ENCODE measurements around the gene HERPUD1. TPM values are rescaled to one million over a fixed set of nuclear protein-coding genes. Genes with fewer than 3 reads are reported as not detected.

Gene HERPUD1
- total RNA-seq, 1 experiment from 2014 or later, result 30.8 TPM

DNA sequence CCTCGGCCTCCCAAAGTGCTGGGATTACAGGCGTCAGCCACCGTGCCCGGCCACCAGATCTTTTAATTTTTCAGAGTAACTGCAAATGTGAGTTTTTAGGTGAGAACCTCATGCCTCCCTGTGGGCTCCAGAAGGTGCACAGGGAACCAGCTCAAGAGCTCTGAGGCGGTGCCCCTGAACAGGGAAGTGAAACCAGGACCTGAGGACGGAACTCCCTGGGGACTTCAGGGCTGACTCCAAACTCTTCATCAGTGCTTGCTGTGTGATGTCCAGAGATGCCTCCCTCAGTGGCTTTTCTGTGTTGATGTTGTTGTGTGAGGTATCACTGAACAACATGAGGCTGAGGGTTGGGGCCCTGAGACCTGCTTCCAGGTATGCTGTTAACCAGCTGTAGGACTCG is 43.1 kb upstream of the HERPUD1 start (continued):
- TF ChIP-seq ATF6 (CRISPR knock-in tag; IDR thresholded peaks at IDR 0.05), result no peak
- TF ChIP-seq, protein P1, sequence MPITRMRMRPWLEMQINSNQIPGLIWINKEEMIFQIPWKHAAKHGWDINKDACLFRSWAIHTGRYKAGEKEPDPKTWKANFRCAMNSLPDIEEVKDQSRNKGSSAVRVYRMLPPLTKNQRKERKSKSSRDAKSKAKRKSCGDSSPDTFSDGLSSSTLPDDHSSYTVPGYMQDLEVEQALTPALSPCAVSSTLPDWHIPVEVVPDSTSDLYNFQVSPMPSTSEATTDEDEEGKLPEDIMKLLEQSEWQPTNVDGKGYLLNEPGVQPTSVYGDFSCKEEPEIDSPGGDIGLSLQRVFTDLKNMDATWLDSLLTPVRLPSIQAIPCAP (CRISPR knock-in tag; IDR thresholded peaks at IDR 0.05), result no peak
- no peak for TF ChIP-seq MYBL2 (CRISPR knock-in tag; IDR thresholded peaks at IDR 0.05)
- no peak for TF ChIP-seq STAT6 (CRISPR knock-in tag; conservative IDR thresholded peaks at IDR 0.05; ENCODE audit: low read depth)
- TF ChIP-seq, protein P2, sequence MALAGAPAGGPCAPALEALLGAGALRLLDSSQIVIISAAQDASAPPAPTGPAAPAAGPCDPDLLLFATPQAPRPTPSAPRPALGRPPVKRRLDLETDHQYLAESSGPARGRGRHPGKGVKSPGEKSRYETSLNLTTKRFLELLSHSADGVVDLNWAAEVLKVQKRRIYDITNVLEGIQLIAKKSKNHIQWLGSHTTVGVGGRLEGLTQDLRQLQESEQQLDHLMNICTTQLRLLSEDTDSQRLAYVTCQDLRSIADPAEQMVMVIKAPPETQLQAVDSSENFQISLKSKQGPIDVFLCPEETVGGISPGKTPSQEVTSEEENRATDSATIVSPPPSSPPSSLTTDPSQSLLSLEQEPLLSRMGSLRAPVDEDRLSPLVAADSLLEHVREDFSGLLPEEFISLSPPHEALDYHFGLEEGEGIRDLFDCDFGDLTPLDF (CRISPR knock-in tag; IDR thresholded peaks at IDR 0.05), result no peak

DNA sequence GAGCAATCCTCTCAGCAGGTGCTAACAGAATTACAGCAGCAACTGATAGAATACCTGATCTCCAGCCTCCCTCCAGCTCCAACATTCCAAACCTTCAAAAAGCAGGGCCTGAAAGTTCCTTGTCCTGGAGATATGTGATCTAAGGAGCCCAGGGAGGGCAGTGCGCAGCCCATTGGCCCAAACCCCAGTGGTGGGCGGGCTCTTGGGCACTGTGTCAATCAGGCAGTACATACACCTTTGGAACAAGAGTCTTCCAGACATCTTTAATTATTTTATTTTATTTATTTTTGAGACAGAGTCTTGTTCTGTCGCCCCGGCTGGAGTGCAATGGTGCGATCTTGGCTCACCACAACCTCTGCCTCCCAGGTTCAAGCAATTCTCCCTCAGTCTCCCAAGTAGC is 42.7 kb upstream of the HERPUD1 start:
- POLR2A ChIA-PET, result no interaction called here

More for the DNA sequence above, 42.7 kb upstream of the HERPUD1 start:
- H3K4me1 Mint-ChIP-seq, result no peaks in the 10 kb centered on the region
- H3K9me3 Mint-ChIP-seq, result peaks cover 13% of the 10 kb centered on the region
- ATAC-seq, result peak; percentile 60
- no peak overlapping the region for H3K4me3 Mint-ChIP-seq
- no peak for DNase-seq (ENCODE audit: low spot score)
- H3K27ac Mint-ChIP-seq, result no peak overlapping the region
- peaks cover 12% of the 10 kb centered on the region for H3K36me3 Mint-ChIP-seq
- TF ChIP-seq ATF3 (CRISPR knock-in tag; conservative IDR thresholded peaks at IDR 0.05) (no peak), ZNF232 (CRISPR knock-in tag; IDR thresholded peaks at IDR 0.05) (no peak), ETV6 (CRISPR knock-in tag; IDR thresholded peaks at IDR 0.05) (no peak), AR (CRISPR knock-in tag; IDR thresholded peaks at IDR 0.05) (no peak), MYBL2 (CRISPR knock-in tag; IDR thresholded peaks at IDR 0.05) (no peak), ZNF396 (CRISPR knock-in tag; IDR thresholded peaks at IDR 0.05; ENCODE audit: borderline replicate concordance) (no peak), ELF4 (CRISPR knock-in tag; IDR thresholded peaks at IDR 0.05; ENCODE audit: low read depth) (no peak), KAT7 (CRISPR knock-in tag; IDR thresholded peaks at IDR 0.05; ENCODE audit: borderline replicate concordance) (no peak), MXD4 (CRISPR knock-in tag; IDR thresholded peaks at IDR 0.05; ENCODE audit: borderline replicate concordance) (no peak), CBFB (CRISPR knock-in tag; IDR thresholded peaks at IDR 0.05; ENCODE audit: low read depth) (no peak), PRRX2 (CRISPR knock-in tag; IDR thresholded peaks at IDR 0.05) (no peak), EMX1 (CRISPR knock-in tag; IDR thresholded peaks at IDR 0.05) (no peak), HMGA2 (CRISPR knock-in tag; IDR thresholded peaks at IDR 0.05) (no peak), GTF2I (CRISPR knock-in tag; conservative IDR thresholded peaks at IDR 0.05) (no peak), TCF7 (CRISPR knock-in tag; IDR thresholded peaks at IDR 0.05; ENCODE audit: low read depth) (no peak), JAZF1 (CRISPR knock-in tag; IDR thresholded peaks at IDR 0.05) (no peak), SOX15 (CRISPR knock-in tag; IDR thresholded peaks at IDR 0.05) (no peak)
- TF ChIP-seq, protein P3, sequence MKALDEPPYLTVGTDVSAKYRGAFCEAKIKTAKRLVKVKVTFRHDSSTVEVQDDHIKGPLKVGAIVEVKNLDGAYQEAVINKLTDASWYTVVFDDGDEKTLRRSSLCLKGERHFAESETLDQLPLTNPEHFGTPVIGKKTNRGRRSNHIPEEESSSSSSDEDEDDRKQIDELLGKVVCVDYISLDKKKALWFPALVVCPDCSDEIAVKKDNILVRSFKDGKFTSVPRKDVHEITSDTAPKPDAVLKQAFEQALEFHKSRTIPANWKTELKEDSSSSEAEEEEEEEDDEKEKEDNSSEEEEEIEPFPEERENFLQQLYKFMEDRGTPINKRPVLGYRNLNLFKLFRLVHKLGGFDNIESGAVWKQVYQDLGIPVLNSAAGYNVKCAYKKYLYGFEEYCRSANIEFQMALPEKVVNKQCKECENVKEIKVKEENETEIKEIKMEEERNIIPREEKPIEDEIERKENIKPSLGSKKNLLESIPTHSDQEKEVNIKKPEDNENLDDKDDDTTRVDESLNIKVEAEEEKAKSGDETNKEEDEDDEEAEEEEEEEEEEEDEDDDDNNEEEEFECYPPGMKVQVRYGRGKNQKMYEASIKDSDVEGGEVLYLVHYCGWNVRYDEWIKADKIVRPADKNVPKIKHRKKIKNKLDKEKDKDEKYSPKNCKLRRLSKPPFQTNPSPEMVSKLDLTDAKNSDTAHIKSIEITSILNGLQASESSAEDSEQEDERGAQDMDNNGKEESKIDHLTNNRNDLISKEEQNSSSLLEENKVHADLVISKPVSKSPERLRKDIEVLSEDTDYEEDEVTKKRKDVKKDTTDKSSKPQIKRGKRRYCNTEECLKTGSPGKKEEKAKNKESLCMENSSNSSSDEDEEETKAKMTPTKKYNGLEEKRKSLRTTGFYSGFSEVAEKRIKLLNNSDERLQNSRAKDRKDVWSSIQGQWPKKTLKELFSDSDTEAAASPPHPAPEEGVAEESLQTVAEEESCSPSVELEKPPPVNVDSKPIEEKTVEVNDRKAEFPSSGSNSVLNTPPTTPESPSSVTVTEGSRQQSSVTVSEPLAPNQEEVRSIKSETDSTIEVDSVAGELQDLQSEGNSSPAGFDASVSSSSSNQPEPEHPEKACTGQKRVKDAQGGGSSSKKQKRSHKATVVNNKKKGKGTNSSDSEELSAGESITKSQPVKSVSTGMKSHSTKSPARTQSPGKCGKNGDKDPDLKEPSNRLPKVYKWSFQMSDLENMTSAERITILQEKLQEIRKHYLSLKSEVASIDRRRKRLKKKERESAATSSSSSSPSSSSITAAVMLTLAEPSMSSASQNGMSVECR (CRISPR knock-in tag; IDR thresholded peaks at IDR 0.05; ENCODE audit: borderline replicate concordance), result no peak
- no peaks in the 10 kb centered on the region; the same call in 1 of the 2 replicates for H3K27me3 Mint-ChIP-seq (ENCODE audit: low read depth)
- CTCF ChIA-PET, result interaction anchor here (0.9 kb wide), 1 partner anchor 32 kb away, joined by 3 read pairs; no protein-coding TSS in a partner anchor

Measured in WTC11 (cell line).